ENCODE data around the gene NF1.
"Not testable (repeated sequence)": the region's sequence is repeated elsewhere in the genome, so short reads cannot be mapped to it uniquely, and the experiment has no call there.

Gene NF1

DNA sequence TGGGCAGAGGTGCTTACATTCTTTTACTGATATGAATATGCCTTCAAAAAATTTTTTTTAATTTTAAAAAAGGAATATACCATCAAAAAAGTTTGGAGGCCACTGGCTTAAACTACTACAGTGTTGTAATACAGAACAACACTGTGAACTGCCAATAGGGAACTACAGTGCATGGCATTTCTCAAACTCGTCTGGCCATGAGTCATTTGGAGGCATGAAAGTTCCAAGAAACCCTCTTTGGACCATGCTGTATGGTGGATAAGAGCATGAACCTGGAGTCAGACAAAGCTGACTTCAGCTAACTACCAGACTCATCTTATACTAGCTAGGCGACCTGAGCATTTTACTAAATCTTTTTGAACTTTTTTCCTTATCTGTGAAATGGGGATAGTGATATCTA is 9.2 kb upstream of the NF1 start:
- no peak overlapping the region for H3K9ac ChIP-seq (ENCODE audit: low read depth, low read length)
- no peaks in the 10 kb centered on the region for H3K27me3 ChIP-seq (ENCODE audit: control insufficient read depth, insufficient read depth, low read length)
- no peak overlapping the region for H3K4me3 ChIP-seq (ENCODE audit: low read depth, low read length)
- no peaks in the 10 kb centered on the region for H3K36me3 ChIP-seq (ENCODE audit: control insufficient read depth, insufficient read depth, low read length)
- no peak overlapping the region for H3K27ac ChIP-seq (ENCODE audit: low read depth, low read length)
- no peaks in the 10 kb centered on the region for H3K9me3 ChIP-seq (ENCODE audit: control insufficient read depth, insufficient read depth, low read length)
- H3K4me1 ChIP-seq (ENCODE audit: control insufficient read depth, insufficient read depth, low read length), result no peaks in the 10 kb centered on the region

DNA sequence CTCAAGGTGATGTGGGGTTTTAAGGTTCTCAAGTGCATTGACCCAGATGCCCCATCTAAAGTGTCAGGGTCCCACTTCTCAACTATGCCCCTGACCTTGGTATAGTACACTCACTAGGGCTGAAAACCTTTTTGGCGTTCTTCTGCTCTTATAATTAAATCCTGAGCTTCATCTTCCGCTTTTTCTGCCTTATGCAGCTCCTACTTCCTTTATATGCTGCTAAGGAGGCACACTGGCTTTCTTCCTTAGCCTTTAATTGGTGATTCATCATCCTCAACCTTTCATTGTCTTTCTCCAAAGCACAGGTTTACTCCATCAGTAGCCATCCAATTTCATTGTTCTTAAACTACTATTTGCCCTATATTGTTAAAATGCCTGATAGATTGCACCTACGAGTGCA is 5.3 kb upstream of the NF1 start:
- no peak overlapping the region for H3K9ac ChIP-seq (ENCODE audit: low read depth, low read length)
- H3K4me3 ChIP-seq (ENCODE audit: low read depth, low read length), result no peak overlapping the region
- H3K4me1 ChIP-seq (ENCODE audit: control insufficient read depth, insufficient read depth, low read length), result peaks cover 5% of the 10 kb centered on the region

DNA sequence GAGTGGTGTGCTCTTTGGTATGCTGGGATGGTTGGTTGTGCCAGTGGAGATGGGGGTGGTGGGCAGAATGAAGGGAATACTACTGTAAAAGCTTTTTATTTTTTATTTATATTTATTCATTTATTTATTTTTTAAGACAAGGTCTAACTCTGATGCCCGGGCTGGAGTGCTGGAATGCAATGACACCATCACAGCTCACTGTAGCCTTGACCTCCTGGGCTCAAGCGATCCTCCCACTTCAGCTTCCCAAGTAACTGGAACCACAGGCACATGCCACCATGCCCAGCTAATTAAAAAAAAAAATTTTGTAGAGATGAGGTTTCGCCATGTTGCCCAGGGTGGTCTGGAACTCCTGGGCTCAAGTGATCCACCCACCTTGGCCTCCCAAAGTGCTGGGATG is 4.1 kb upstream of the NF1 start:
- H3K4me1 ChIP-seq (ENCODE audit: control insufficient read depth, insufficient read depth, low read length); H3K27ac ChIP-seq (ENCODE audit: low read depth, low read length); H3K4me3 ChIP-seq (ENCODE audit: low read depth, low read length); H3K36me3 ChIP-seq (ENCODE audit: control insufficient read depth, insufficient read depth, low read length); H3K9me3 ChIP-seq (ENCODE audit: control insufficient read depth, insufficient read depth, low read length); H3K27me3 ChIP-seq (ENCODE audit: control insufficient read depth, insufficient read depth, low read length); H3K9ac ChIP-seq (ENCODE audit: low read depth, low read length): not testable (repeated sequence)

More for the DNA sequence above, 5.3 kb upstream of the NF1 start:
- H3K27me3 ChIP-seq (ENCODE audit: control insufficient read depth, insufficient read depth, low read length), result no peaks in the 10 kb centered on the region
- H3K27ac ChIP-seq (ENCODE audit: low read depth, low read length), result no peak overlapping the region
- H3K36me3 ChIP-seq (ENCODE audit: control insufficient read depth, insufficient read depth, low read length), result no peaks in the 10 kb centered on the region
- H3K9me3 ChIP-seq (ENCODE audit: control insufficient read depth, insufficient read depth, low read length), result no peaks in the 10 kb centered on the region

DNA sequence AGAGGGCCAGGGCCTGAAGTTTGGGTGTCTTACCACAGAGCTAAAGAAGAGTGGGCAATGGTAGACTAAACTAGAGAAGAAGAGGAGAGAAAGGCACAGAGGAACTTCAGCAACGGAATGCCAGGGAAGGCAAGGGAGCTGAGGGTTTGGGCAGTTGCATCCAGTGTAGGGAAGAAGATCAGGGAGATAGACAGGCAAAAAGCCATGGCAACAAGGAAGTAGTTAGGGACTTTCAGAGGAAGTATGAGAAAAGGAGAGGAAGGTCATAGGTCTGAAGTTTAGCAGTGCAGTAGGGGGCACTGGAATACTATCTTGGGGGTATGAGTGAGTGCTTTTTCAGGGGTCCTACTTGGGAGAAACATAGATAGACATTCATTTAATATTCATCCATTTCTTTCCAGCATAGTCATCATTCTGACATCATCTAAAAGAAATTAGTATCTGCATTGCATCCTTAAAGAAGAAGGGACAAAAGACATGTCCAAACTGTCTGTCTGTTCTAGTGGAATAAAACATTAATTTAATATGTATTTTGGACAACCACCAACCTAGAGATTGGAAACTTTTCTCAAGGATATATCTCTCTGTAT is 2.2 kb upstream of the NF1 start:
- no peaks in the 10 kb centered on the region for H3K36me3 ChIP-seq (ENCODE audit: control insufficient read depth, insufficient read depth, low read length)
- no peaks in the 10 kb centered on the region for H3K27me3 ChIP-seq (ENCODE audit: control insufficient read depth, insufficient read depth, low read length)
- H3K9ac ChIP-seq (ENCODE audit: low read depth, low read length), result no peak overlapping the region
- H3K9me3 ChIP-seq (ENCODE audit: control insufficient read depth, insufficient read depth, low read length), result no peaks in the 10 kb centered on the region
- H3K4me3 ChIP-seq (ENCODE audit: low read depth, low read length), result no peak overlapping the region
- no peak overlapping the region for H3K27ac ChIP-seq (ENCODE audit: low read depth, low read length)
- H3K4me1 ChIP-seq (ENCODE audit: control insufficient read depth, insufficient read depth, low read length), result peaks cover 14% of the 10 kb centered on the region

DNA sequence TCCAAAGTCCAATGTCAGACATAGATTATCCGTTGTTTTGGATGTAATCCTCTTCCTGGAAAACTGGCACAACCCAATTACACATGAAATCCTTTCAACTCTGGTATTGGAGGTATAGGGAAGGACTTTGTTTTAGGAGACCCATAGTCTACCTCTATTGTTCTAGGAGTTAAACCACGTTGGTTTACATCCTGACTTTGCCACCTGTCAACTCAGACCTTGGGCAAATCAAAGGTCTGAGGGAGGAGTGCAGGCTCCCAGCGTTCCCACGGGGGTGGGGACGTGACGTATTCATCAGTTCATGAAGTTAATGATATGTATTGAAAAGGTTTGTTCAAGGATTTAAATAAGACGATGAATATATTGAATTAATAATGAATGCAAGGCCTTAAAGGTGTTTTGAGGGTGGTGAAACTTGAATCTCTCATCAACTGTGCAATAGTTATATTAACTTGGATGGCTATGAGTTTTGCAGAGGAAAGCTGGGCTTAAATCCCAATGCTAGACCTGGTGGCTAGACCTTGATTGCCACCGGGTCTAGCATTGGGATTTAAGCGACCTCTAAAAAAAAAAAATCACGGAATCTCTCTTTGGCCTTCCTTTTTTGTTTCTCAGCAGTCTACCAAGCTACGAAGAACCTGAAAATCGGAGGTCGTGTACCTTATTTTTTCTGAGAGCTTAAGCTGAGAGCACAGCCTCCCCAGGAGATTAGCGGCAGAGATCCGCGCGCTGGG is 744 bp upstream of the NF1 start:
- Histone ChIP-seq H3K27me3 (ENCODE audit: control insufficient read depth, insufficient read depth, low read length) (no peaks in the 10 kb centered on the region), H3K27ac (ENCODE audit: low read depth, low read length) (peak overlapping the region; percentile 96), H3K9ac (ENCODE audit: low read depth, low read length) (peak overlapping the region; percentile 63; the same call in 1 of the 2 replicates), H3K36me3 (ENCODE audit: control insufficient read depth, insufficient read depth, low read length) (no peaks in the 10 kb centered on the region), H3K4me3 (ENCODE audit: low read depth, low read length) (peak overlapping the region; percentile 97), H3K9me3 (ENCODE audit: control insufficient read depth, insufficient read depth, low read length) (no peaks in the 10 kb centered on the region), H3K4me1 (ENCODE audit: control insufficient read depth, insufficient read depth, low read length) (peaks cover 14% of the 10 kb centered on the region)

DNA sequence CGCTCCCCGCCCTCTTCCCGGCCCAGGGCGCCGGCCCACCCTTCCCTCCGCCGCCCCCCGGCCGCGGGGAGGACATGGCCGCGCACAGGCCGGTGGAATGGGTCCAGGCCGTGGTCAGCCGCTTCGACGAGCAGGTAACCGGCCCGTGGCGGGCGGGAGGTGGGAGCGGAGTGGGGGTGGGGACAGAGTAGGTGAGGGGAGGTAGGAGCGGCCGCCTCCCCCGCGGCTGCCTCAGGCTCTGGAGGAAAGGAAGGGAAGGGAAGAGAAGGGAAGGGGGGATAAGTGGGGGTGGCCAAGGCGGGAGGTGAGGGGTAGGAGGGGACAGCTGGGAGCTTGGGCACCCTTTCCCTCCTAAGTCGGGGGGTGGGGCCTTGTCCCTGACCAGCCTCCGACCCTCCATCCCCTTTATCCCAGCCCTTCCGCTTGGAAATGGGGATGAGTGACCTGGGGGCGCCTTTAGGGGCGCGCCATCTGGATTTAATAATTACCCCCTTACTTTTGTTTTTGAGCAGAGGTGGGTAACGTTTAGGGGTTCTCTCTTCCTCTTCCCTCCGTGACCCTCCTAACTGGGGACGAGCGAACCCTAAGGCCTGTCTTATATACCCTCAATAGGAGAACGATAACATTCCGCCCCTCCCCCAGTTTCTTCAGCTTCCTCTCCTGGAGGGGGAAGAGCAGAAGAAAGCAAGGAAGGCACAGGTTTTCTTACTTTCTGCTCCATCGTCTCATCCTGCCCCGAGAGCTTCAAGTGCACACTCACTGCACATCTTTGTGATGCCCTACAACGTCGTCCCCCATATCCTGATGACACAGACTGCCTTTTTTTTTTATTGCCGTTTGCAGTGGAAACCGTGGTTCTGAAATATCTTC is 694 bp downstream of the NF1 start:
- Histone ChIP-seq H3K4me3 (ENCODE audit: low read depth, low read length) (peak overlapping the region; percentile 97), H3K27ac (ENCODE audit: low read depth, low read length) (peak overlapping the region; percentile 96), H3K9ac (ENCODE audit: low read depth, low read length) (peak overlapping the region; percentile 58), H3K27me3 (ENCODE audit: control insufficient read depth, insufficient read depth, low read length) (no peaks in the 10 kb centered on the region), H3K4me1 (ENCODE audit: control insufficient read depth, insufficient read depth, low read length) (peaks cover 14% of the 10 kb centered on the region), H3K9me3 (ENCODE audit: control insufficient read depth, insufficient read depth, low read length) (no peaks in the 10 kb centered on the region), H3K36me3 (ENCODE audit: control insufficient read depth, insufficient read depth, low read length) (no peaks in the 10 kb centered on the region)

DNA sequence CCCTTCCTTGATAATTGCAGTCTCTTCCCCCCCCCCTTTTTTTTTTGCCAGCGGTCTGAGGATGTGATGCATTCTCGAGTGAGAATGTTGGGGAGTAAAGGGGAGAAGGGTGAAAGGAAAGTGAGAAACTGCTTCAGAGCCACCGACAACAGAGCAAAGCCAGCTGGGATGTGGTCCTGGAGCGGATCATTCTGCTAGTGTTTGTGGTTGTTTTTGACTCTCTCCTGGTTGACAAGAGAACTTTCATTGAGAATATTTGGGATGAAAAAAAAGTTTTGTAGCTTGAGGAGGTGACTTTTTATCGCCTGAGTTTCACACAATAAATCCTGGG is 1.3 kb downstream of the NF1 start:
- Histone ChIP-seq H3K36me3 (ENCODE audit: control insufficient read depth, insufficient read depth, low read length) (no peaks in the 10 kb centered on the region), H3K27me3 (ENCODE audit: control insufficient read depth, insufficient read depth, low read length) (no peaks in the 10 kb centered on the region), H3K9me3 (ENCODE audit: control insufficient read depth, insufficient read depth, low read length) (no peaks in the 10 kb centered on the region), H3K9ac (ENCODE audit: low read depth, low read length) (peak overlapping the region; percentile 58), H3K27ac (ENCODE audit: low read depth, low read length) (peak overlapping the region; percentile 96), H3K4me1 (ENCODE audit: control insufficient read depth, insufficient read depth, low read length) (peaks cover 19% of the 10 kb centered on the region), H3K4me3 (ENCODE audit: low read depth, low read length) (peak overlapping the region; percentile 97)

DNA sequence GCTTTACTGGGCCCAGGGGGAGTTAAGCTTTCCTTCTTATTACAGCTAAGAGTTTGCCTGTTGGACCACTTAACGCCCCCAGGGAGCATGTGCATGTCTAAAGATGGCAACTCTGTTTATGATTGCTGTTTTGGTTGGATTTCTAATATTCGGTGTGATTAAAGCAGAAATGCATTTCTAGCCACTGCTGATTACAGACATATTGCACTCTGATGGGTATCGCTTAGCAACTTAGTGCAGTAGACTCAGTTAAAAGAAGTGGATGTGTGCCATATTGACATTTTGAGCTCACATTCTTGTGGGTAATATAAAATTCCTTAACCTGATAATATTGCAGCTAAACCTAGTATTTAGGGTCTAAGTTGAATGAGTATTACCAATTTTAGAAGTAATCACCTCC is 4.2 kb downstream of the NF1 start:
- H3K27me3 ChIP-seq (ENCODE audit: control insufficient read depth, insufficient read depth, low read length), result no peaks in the 10 kb centered on the region
- H3K4me1 ChIP-seq (ENCODE audit: control insufficient read depth, insufficient read depth, low read length), result peaks cover 24% of the 10 kb centered on the region
- no peaks in the 10 kb centered on the region for H3K36me3 ChIP-seq (ENCODE audit: control insufficient read depth, insufficient read depth, low read length)
- H3K27ac ChIP-seq (ENCODE audit: low read depth, low read length), result no peak overlapping the region
- H3K9me3 ChIP-seq (ENCODE audit: control insufficient read depth, insufficient read depth, low read length), result no peaks in the 10 kb centered on the region
- no peak overlapping the region for H3K9ac ChIP-seq (ENCODE audit: low read depth, low read length)
- H3K4me3 ChIP-seq (ENCODE audit: low read depth, low read length), result no peak overlapping the region

DNA sequence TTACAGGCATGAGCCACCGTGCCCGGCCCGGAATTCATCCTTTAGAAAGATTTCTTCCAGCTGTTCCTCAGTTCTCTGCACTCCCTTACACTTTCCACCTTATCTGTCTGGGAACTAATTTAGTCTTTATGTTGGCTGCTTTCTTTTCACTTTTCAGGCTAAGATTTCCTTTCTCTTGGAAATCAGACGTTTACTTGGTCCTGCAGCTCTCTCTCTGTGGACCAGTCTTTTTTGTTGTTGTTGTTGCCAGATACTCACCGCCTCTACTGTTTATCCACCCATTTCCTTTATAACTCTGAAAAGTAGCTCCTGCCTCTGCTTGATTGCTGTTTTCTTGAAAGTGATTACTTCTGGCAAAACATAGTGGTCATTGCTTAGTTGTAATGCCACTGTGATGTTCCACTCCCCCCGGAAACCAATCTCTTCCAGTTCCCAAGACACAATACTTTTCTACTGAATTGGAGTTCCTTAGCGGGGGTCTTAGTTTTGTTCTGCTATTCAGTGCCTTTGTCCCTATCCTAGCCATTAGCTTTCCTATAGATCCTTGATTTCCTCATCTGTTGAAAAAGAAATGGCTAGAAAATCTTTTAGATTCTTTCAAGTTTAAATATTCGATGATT is 6.2 kb downstream of the NF1 start:
- H3K27me3 ChIP-seq (ENCODE audit: control insufficient read depth, insufficient read depth, low read length), result no peaks in the 10 kb centered on the region
- no peak overlapping the region for H3K4me3 ChIP-seq (ENCODE audit: low read depth, low read length)
- no peaks in the 10 kb centered on the region for H3K9me3 ChIP-seq (ENCODE audit: control insufficient read depth, insufficient read depth, low read length)
- H3K9ac ChIP-seq (ENCODE audit: low read depth, low read length), result no peak overlapping the region
- no peaks in the 10 kb centered on the region for H3K36me3 ChIP-seq (ENCODE audit: control insufficient read depth, insufficient read depth, low read length)
- no peak overlapping the region for H3K27ac ChIP-seq (ENCODE audit: low read depth, low read length)
- H3K4me1 ChIP-seq (ENCODE audit: control insufficient read depth, insufficient read depth, low read length), result peaks cover 22% of the 10 kb centered on the region

DNA sequence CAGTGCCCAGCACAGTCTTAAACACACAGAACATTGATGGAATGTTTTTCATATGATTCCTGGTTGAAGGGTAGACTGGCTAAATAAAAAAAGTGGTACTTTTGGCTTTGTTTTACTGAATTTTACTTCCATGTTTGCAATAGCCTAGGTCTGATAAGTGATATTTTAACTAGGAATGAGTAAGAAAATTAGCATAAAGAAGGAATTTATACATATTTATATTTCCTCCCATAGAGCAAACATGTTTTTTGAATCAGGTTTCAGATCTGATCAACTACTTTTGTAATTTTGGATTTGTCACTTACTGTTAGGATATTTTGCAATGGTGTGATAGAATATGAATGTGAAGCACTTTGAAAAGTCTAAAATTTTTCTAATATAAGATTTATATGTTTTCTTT is 7.2 kb downstream of the NF1 start:
- H3K27ac ChIP-seq (ENCODE audit: low read depth, low read length), result no peak overlapping the region
- peaks cover 13% of the 10 kb centered on the region for H3K4me1 ChIP-seq (ENCODE audit: control insufficient read depth, insufficient read depth, low read length)
- H3K27me3 ChIP-seq (ENCODE audit: control insufficient read depth, insufficient read depth, low read length), result no peaks in the 10 kb centered on the region
- H3K9me3 ChIP-seq (ENCODE audit: control insufficient read depth, insufficient read depth, low read length), result no peaks in the 10 kb centered on the region
- no peak overlapping the region for H3K9ac ChIP-seq (ENCODE audit: low read depth, low read length)
- H3K36me3 ChIP-seq (ENCODE audit: control insufficient read depth, insufficient read depth, low read length), result no peaks in the 10 kb centered on the region
- no peak overlapping the region for H3K4me3 ChIP-seq (ENCODE audit: low read depth, low read length)

DNA sequence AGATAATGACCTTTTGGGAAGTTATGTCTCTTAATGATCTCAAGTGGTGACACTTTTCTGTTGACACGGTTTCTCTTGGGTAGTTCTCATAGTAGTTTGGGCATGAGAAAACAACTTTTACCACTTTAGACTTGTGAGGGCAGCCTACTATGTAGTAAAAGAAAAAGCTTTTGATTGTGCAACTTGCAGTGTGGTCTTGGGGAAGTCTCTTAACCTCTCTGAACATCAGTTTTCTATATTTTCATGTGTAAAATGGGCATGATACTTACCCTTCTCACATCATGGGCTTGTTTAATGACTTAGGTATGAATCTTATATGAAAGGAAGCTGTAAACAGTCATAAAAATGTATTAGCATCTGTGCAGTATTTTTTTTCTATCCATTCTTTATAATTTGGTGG is 11.2 kb downstream of the NF1 start:
- Histone ChIP-seq H3K4me1 (ENCODE audit: control insufficient read depth, insufficient read depth, low read length) (peaks cover 22% of the 10 kb centered on the region), H3K4me3 (ENCODE audit: low read depth, low read length) (no peak overlapping the region), H3K9me3 (ENCODE audit: control insufficient read depth, insufficient read depth, low read length) (no peaks in the 10 kb centered on the region), H3K27me3 (ENCODE audit: control insufficient read depth, insufficient read depth, low read length) (no peaks in the 10 kb centered on the region), H3K27ac (ENCODE audit: low read depth, low read length) (no peak overlapping the region), H3K36me3 (ENCODE audit: control insufficient read depth, insufficient read depth, low read length) (no peaks in the 10 kb centered on the region), H3K9ac (ENCODE audit: low read depth, low read length) (no peak overlapping the region)

Measured in HUES48 (cell line).